IMR-90 (cell line): Measurements from ENCODE around the gene SAA4. TPM values are rescaled to one million over a fixed set of nuclear protein-coding genes. Genes with fewer than 3 reads are reported as not detected.

Source experiments
- ATAC-seq: fragments of 200-7000 bp; cut with Tn5 transposase; 2 replicates; pipeline ENCODE4 v1.9.1; 2020; ENCODE audit warnings: low read depth, mild to moderate bottlenecking, moderate library complexity
- BruUV-seq: library from RNA; stranded (reverse); fragments of 400-500 nt; replicated peaks from 2 replicates; lab custom pipeline; 2021; lab: Mats Ljungman, UMichigan
- CTCF ChIA-PET: fragments of 300-600 bp; formaldehyde crosslinking; extraction: SDS; loops from one replicate; lab custom pipeline; 2021; ENCODE audit warnings: antibody characterized with exemption; lab: Yijun Ruan, JAX
- POLR2A ChIA-PET: fragments of 300-600 bp; sonication (Branson Sonifier 250); formaldehyde crosslinking; loops from one replicate; lab custom pipeline; 2022; ENCODE audit warnings: antibody characterized with exemption; ENCODE audit not compliant: unreplicated experiment; lab: Charles Lee
- DNase-seq: peaks from one replicate; pipeline ENCODE4 v3.0.0; 2013
- H2AFZ ChIP-seq: replicated peaks from 2 replicates; pipeline ENCODE3; 2013; ENCODE audit warnings: low read length, mild to moderate bottlenecking; ENCODE audit not compliant: poor library complexity
- H2AK5ac ChIP-seq: 2 replicates; pipeline ENCODE4 v1.6.1; 2013; ENCODE audit warnings: low read depth, low read length, inconsistent platforms
- H2AK9ac ChIP-seq: replicated peaks from 2 replicates; pipeline ENCODE3; 2013; ENCODE audit warnings: mild to moderate bottlenecking, low read depth, low read length, moderate library complexity; ENCODE audit not compliant: poor library complexity
- H2BK120ac ChIP-seq: 2 replicates; pipeline ENCODE4 v1.6.1; 2013; ENCODE audit warnings: low read depth, low read length, inconsistent platforms
- H2BK15ac ChIP-seq: 3 replicates; pipeline ENCODE4 v1.6.1; 2013; ENCODE audit warnings: low read depth, low read length, inconsistent platforms
- H2BK20ac ChIP-seq: 2 replicates; pipeline ENCODE4 v1.6.1; 2013; ENCODE audit warnings: low read depth, mild to moderate bottlenecking, inconsistent platforms, low read length, moderate library complexity
- H2BK5ac ChIP-seq: 2 replicates; pipeline ENCODE4 v1.6.1; 2013; ENCODE audit warnings: mild to moderate bottlenecking, low read depth, low read length, inconsistent platforms; ENCODE audit not compliant: poor library complexity, severe bottlenecking
- H3K14ac ChIP-seq: replicated peaks from 2 replicates; pipeline ENCODE4 v1.6.1; 2013; ENCODE audit warnings: low read depth, low read length, inconsistent platforms
- H3K18ac ChIP-seq: 2 replicates; pipeline ENCODE4 v1.6.1; 2013; ENCODE audit warnings: low read depth, low read length, control low read depth
- H3K23ac ChIP-seq: 2 replicates; pipeline ENCODE4 v1.6.1; 2013; ENCODE audit warnings: low read depth, low read length, inconsistent platforms
- H3K27ac ChIP-seq: 2 replicates; pipeline ENCODE4 v1.5.1; 2013; ENCODE audit warnings: mild to moderate bottlenecking, control low read depth, low read length; ENCODE audit not compliant: insufficient read depth
- H3K27me3 ChIP-seq: 2 replicates; pipeline ENCODE4 v1.6.1; 2013; ENCODE audit warnings: low read length; ENCODE audit not compliant: control insufficient read depth, insufficient read depth
- H3K36me3 ChIP-seq: 2 replicates; pipeline ENCODE4 v1.6.1; 2013; ENCODE audit warnings: low read length, mixed read lengths; ENCODE audit not compliant: control insufficient read depth, insufficient read depth
- H3K4ac ChIP-seq: 2 replicates; pipeline ENCODE4 v1.6.1; 2013; ENCODE audit warnings: low read depth, low read length, inconsistent platforms
- H3K4me1 ChIP-seq: 2 replicates; pipeline ENCODE4 v1.6.1; 2013; ENCODE audit warnings: low read length, mixed read lengths; ENCODE audit not compliant: control insufficient read depth, insufficient read depth
- H3K4me2 ChIP-seq: 2 replicates; pipeline ENCODE4 v1.6.1; 2013; ENCODE audit warnings: low read depth, mild to moderate bottlenecking, control low read depth, low read length, moderate library complexity
- H3K4me3 ChIP-seq: 2 replicates; pipeline ENCODE4 v1.5.1; 2013; ENCODE audit warnings: low read depth, mild to moderate bottlenecking, control low read depth, low read length, moderate library complexity; ENCODE audit not compliant: insufficient read depth
- H3K56ac ChIP-seq: 2 replicates; pipeline ENCODE4 v1.6.1; 2013; ENCODE audit warnings: low read length, inconsistent platforms; ENCODE audit not compliant: insufficient read depth; ENCODE audit errors: extremely low read depth
- H3K79me1 ChIP-seq, 2 experiments: 2 replicates each; pipeline ENCODE4 v1.6.1; 2013; ENCODE audit warnings: low read length in 2 of 2, inconsistent platforms in 1 of 2, low read depth in 1 of 2
- H3K9ac ChIP-seq: 2 replicates; pipeline ENCODE4 v1.6.1; 2013; ENCODE audit warnings: low read depth, low read length, control low read depth
- H3K9me1 ChIP-seq: 2 replicates; pipeline ENCODE4 v1.6.1; 2013; ENCODE audit warnings: low read length, inconsistent platforms; ENCODE audit not compliant: insufficient read depth
- H3K9me3 ChIP-seq: 2 replicates; pipeline ENCODE4 v1.6.1; 2013; ENCODE audit warnings: low read length; ENCODE audit not compliant: control insufficient read depth, insufficient read depth
- H4K20me1 ChIP-seq: 2 replicates; pipeline ENCODE4 v1.6.1; 2013; ENCODE audit warnings: low read length, inconsistent platforms; ENCODE audit not compliant: insufficient read depth
- H4K5ac ChIP-seq: 2 replicates; pipeline ENCODE4 v1.6.1; 2013; ENCODE audit warnings: mild to moderate bottlenecking, low read depth, low read length, control low read depth
- H4K8ac ChIP-seq, 2 experiments: 2 replicates each; pipeline ENCODE4 v1.6.1; 2013; ENCODE audit warnings: low read depth in 2 of 2, low read length in 2 of 2, control low read depth in 1 of 2, inconsistent platforms in 1 of 2
- H4K91ac ChIP-seq: 2 replicates; pipeline ENCODE4 v1.6.1; 2013; ENCODE audit warnings: low read depth, low read length, inconsistent platforms; ENCODE audit not compliant: insufficient read depth
- CTCF ChIP-seq: conservative IDR thresholded peaks from 2 replicates; pipeline ENCODE4 v1.5.1; 2012; ENCODE audit warnings: mild to moderate bottlenecking, low read depth, low read length, improper control_type of control experiment
- ELK1 ChIP-seq: fragments of 150-350 bp; IDR thresholded peaks from 2 replicates; pipeline ENCODE4 v1.6.1; 2016; ENCODE audit warnings: low read depth, mild to moderate bottlenecking, low read length, moderate library complexity, borderline replicate concordance
- RAD21 ChIP-seq: IDR thresholded peaks from 2 replicates; pipeline ENCODE4 v1.6.1; 2012; ENCODE audit warnings: low read length, improper control_type of control experiment
- RCOR1 ChIP-seq: IDR thresholded peaks from 2 replicates; pipeline ENCODE4 v1.6.1; 2012; ENCODE audit warnings: mild to moderate bottlenecking, low read length, improper control_type of control experiment; ENCODE audit not compliant: insufficient replicate concordance
- SMC3 ChIP-seq: fragments of 150-350 bp; IDR thresholded peaks from 2 replicates; pipeline ENCODE4 v1.6.1; 2016; ENCODE audit warnings: low read depth, mild to moderate bottlenecking, antibody characterized with exemption, low read length, moderate library complexity
- USF2 ChIP-seq: fragments of 150-350 bp; IDR thresholded peaks from 2 replicates; pipeline ENCODE4 v1.6.1; 2017; ENCODE audit warnings: mild to moderate bottlenecking, antibody characterized with exemption, low read length, low read depth
- WGBS, 2 experiments: methylation state at CpG; one replicate each; pipeline versions ENCODE4 v1.1.5 to v1.1.7; 2013; ENCODE audit warnings: missing lambda C conversion rate in 2 of 2; ENCODE audit not compliant: insufficient read length in 1 of 2; ENCODE audit errors: extremely low coverage in 2 of 2; 5-methylcytosine and 5-hydroxymethylcytosine counted together
- dilution Hi-C: fragments of 300-500 bp; cut with HindIII; formaldehyde crosslinking; loops from one replicate; pipeline ENCODE4 v1.14.3; 2018; ENCODE audit warnings: low sequenced_read_pairs; ENCODE audit not compliant: unreplicated experiment
- in situ Hi-C: fragments of 300-500 bp; cut with MboI; formaldehyde crosslinking; loops from 3 replicates; pipeline ENCODE4 v1.14.3; 2019; ENCODE audit warnings: low sequenced_read_pairs, inconsistent platforms, mixed read lengths
- intact Hi-C: fragments of 100-400 bp; cut with micrococcal nuclease; formaldehyde crosslinking; loops from 2 replicates; pipeline ENCODE4 v1.10.0; 2022
- polyA plus RNA-seq, 3 experiments: library from polyadenylated mRNA; depleted of rRNA; stranded (reverse); fragments of >200 nt; gene quantifications; 2 replicates each; pipeline ENCODE4 v1.2.3, GENCODE V29; 2012; ENCODE audit warnings: low replicate concordance in 1 of 3
- total RNA-seq: library from RNA; depleted of rRNA; stranded (reverse); fragments of >200 nt; gene quantifications from 2 replicates; pipeline ENCODE4 v1.2.3, GENCODE V29; 2012

The SAA4 gene
- total and polyA plus RNA-seq, 2 of the 4 experiments (the other 2 are of a cell fraction): not detected

- no peak overlapping the region for H3K14ac ChIP-seq
Measured at GRCh38 chr11:18196532-18196931, 40.1 kb downstream of the SAA4 start.

More at GRCh38 chr11:18196532-18196931, 40.1 kb downstream of the SAA4 start:
- Histone ChIP-seq H2BK15ac (no peak overlapping the region), H2AFZ (no peak overlapping the region), H3K79me1 (no peaks in the 10 kb centered on the region), H3K9me1 (no peaks in the 10 kb centered on the region), H2BK20ac (no peak overlapping the region), H3K4me2 (no peak overlapping the region), H3K4me3 (no peak overlapping the region), H2BK5ac (no peak overlapping the region), H4K91ac (no peak overlapping the region), H3K4me1 (no peaks in the 10 kb centered on the region), H2BK120ac (no peak overlapping the region), H3K9me3 (no peaks in the 10 kb centered on the region), H3K4ac (no peak overlapping the region), H3K27me3 (no peaks in the 10 kb centered on the region), H3K36me3 (no peaks in the 10 kb centered on the region), H4K8ac (no peak overlapping the region), H2AK5ac (no peak overlapping the region), H3K23ac (no peak overlapping the region), H2AK9ac (no peak overlapping the region), H4K20me1 (no peaks in the 10 kb centered on the region), H3K56ac (no peak overlapping the region), H4K5ac (no peak overlapping the region), H3K9ac (no peak overlapping the region), H3K18ac (no peak overlapping the region), H3K27ac (no peak overlapping the region)
- dilution Hi-C loops (no loop called here), intact Hi-C loops (no loop called here), in situ Hi-C loops (no loop called here)
- BruUV-seq: no TSS peak
- TF ChIP-seq RAD21: no peak
- no peak for TF ChIP-seq RCOR1
- TF ChIP-seq ELK1: no peak
- TF ChIP-seq USF2: no peak
- TF ChIP-seq CTCF: no peak
- TF ChIP-seq SMC3: no peak
- ChIA-PET POLR2A (no interaction called here), CTCF (no interaction called here)
- no peak for ATAC-seq
- 75% methylated on average over 2 of the region's 2 CpGs; no CpG with 5 or more reads in 1 of the 2 experiments for whole genome bisulfite sequencing, 2 experiments
- DNase-seq: no peak
